Mucosa of rectum (tissue), 2 donors: ENCODE results near the gene AFAP1L2.

Experiments
- H3K27ac ChIP-seq, 2 donors: one replicate each; pipeline ENCODE4 v1.7.0; 2013; ENCODE audit warnings: inconsistent platforms in 2 of 2, low read depth in 2 of 2, low read length in 2 of 2
- H3K27me3 ChIP-seq, 2 donors: one replicate each; pipeline ENCODE4 v1.7.0; 2013; ENCODE audit warnings: low read length in 2 of 2; ENCODE audit not compliant: control insufficient read depth in 2 of 2, insufficient read depth in 2 of 2
- H3K36me3 ChIP-seq, 2 donors: one replicate each; pipeline ENCODE4 v1.7.0; 2013; ENCODE audit warnings: low read length in 2 of 2; ENCODE audit not compliant: control insufficient read depth in 2 of 2, insufficient read depth in 2 of 2
- H3K4me1 ChIP-seq, 2 donors: one replicate each; pipeline ENCODE4 v1.7.0; 2013; ENCODE audit warnings: low read length in 2 of 2, mild to moderate bottlenecking in 1 of 2; ENCODE audit not compliant: control insufficient read depth in 2 of 2, insufficient read depth in 2 of 2
- H3K4me3 ChIP-seq, 2 donors: one replicate each; pipeline ENCODE4 v1.7.0; 2013; ENCODE audit warnings: low read length in 2 of 2
- H3K9ac ChIP-seq, 2 donors: one replicate each; pipeline ENCODE4 v1.7.0; 2013; ENCODE audit warnings: low read length in 2 of 2, low read depth in 1 of 2, mild to moderate bottlenecking in 1 of 2
- H3K9me3 ChIP-seq, 2 donors: one replicate each; pipeline ENCODE4 v1.7.0; 2013; ENCODE audit warnings: low read length in 2 of 2; ENCODE audit not compliant: control insufficient read depth in 2 of 2
- donor health status: healthy.
- donor health status: Normal muscosa, but diverticular disease.

The AFAP1L2 gene

GRCh38 chr10:114363745-114364454, 40.4 kb downstream of the AFAP1L2 start:
- H3K4me3 ChIP-seq, result no peak overlapping the region
- no peaks in the 10 kb centered on the region for H3K9me3 ChIP-seq
- no peak overlapping the region for H3K27ac ChIP-seq
- H3K4me1 ChIP-seq, result peaks cover 0 to 8% of the 10 kb centered on the region in 2 donors
- no peaks in the 10 kb centered on the region for H3K36me3 ChIP-seq
- H3K9ac ChIP-seq, result no peak overlapping the region
- H3K27me3 ChIP-seq, result no peaks in the 10 kb centered on the region

- H3K4me3 ChIP-seq, result no peak overlapping the region
- no peaks in the 10 kb centered on the region for H3K27me3 ChIP-seq
- H3K9me3 ChIP-seq, result no peaks in the 10 kb centered on the region
- H3K36me3 ChIP-seq, result no peaks in the 10 kb centered on the region
- H3K4me1 ChIP-seq, result peaks cover 0 to 7% of the 10 kb centered on the region in 2 donors
- H3K9ac ChIP-seq, result no peak overlapping the region
- no peak overlapping the region for H3K27ac ChIP-seq
These were observed 41.4 kb downstream of the AFAP1L2 start for GRCh38 chr10:114362826-114363355.

GRCh38 chr10:114359953-114360345, 44.4 kb downstream of the AFAP1L2 start:
- H3K9me3 ChIP-seq, result no peaks in the 10 kb centered on the region
- no peaks in the 10 kb centered on the region for H3K27me3 ChIP-seq
- no peak overlapping the region for H3K4me3 ChIP-seq
- no peaks in the 10 kb centered on the region for H3K36me3 ChIP-seq
- H3K27ac ChIP-seq, result no peak overlapping the region
- no peak overlapping the region for H3K9ac ChIP-seq
- peaks cover 0 to 3% of the 10 kb centered on the region in 2 donors for H3K4me1 ChIP-seq

GRCh38 chr10:114359041-114359952, 45.0 kb downstream of the AFAP1L2 start:
- no peaks in the 10 kb centered on the region for H3K36me3 ChIP-seq
- H3K27ac ChIP-seq, result no peak overlapping the region
- H3K9ac ChIP-seq, result no peak overlapping the region
- no peaks in the 10 kb centered on the region for H3K27me3 ChIP-seq
- H3K4me1 ChIP-seq, result peaks cover 0 to 3% of the 10 kb centered on the region in 2 donors
- no peaks in the 10 kb centered on the region for H3K9me3 ChIP-seq
- H3K4me3 ChIP-seq, result no peak overlapping the region

- no peak overlapping the region for H3K9ac ChIP-seq
- H3K27ac ChIP-seq, result no peak overlapping the region
- H3K9me3 ChIP-seq, result no peaks in the 10 kb centered on the region
- H3K4me3 ChIP-seq, result no peak overlapping the region
- peaks cover 0 to 3% of the 10 kb centered on the region in 2 donors for H3K4me1 ChIP-seq
- no peaks in the 10 kb centered on the region for H3K36me3 ChIP-seq
- no peaks in the 10 kb centered on the region for H3K27me3 ChIP-seq
These were observed 46.7 kb downstream of the AFAP1L2 start for GRCh38 chr10:114357515-114357996.

GRCh38 chr10:114356751-114357514, 47.4 kb downstream of the AFAP1L2 start:
- peaks cover 0 to 3% of the 10 kb centered on the region in 2 donors for H3K4me1 ChIP-seq
- H3K9me3 ChIP-seq, result no peaks in the 10 kb centered on the region
- no peak overlapping the region for H3K9ac ChIP-seq
- H3K27ac ChIP-seq, result no peak overlapping the region
- H3K27me3 ChIP-seq, result no peaks in the 10 kb centered on the region
- H3K4me3 ChIP-seq, result no peak overlapping the region
- no peaks in the 10 kb centered on the region for H3K36me3 ChIP-seq

- H3K36me3 ChIP-seq, result no peaks in the 10 kb centered on the region
- peaks cover 0 to 3% of the 10 kb centered on the region in 2 donors for H3K4me1 ChIP-seq
- H3K27me3 ChIP-seq, result no peaks in the 10 kb centered on the region
- H3K9me3 ChIP-seq, result no peaks in the 10 kb centered on the region
- no peak overlapping the region for H3K9ac ChIP-seq
- H3K4me3 ChIP-seq, result no peak overlapping the region
- no peak overlapping the region for H3K27ac ChIP-seq
These were observed 48.2 kb downstream of the AFAP1L2 start for GRCh38 chr10:114356126-114356525.

- Histone ChIP-seq H3K9ac (no peak overlapping the region), H3K36me3 (no peaks in the 10 kb centered on the region), H3K27me3 (no peaks in the 10 kb centered on the region), H3K4me1 (peaks cover 0 to 10% of the 10 kb centered on the region in 2 donors), H3K4me3 (no peak overlapping the region), H3K27ac (no peak overlapping the region), H3K9me3 (no peaks in the 10 kb centered on the region)
These were observed 50.9 kb downstream of the AFAP1L2 start for GRCh38 chr10:114353383-114353782.

- no peak overlapping the region for H3K27ac ChIP-seq
- H3K9ac ChIP-seq, result no peak overlapping the region
- no peak overlapping the region for H3K4me3 ChIP-seq
- H3K4me1 ChIP-seq, result peaks cover 3 to 10% of the 10 kb centered on the region in 2 donors
- no peaks in the 10 kb centered on the region for H3K9me3 ChIP-seq
- no peaks in the 10 kb centered on the region for H3K27me3 ChIP-seq
- H3K36me3 ChIP-seq, result no peaks in the 10 kb centered on the region
These were observed 51.5 kb downstream of the AFAP1L2 start for GRCh38 chr10:114352653-114353298.
